ENCODE measurements around the gene KLHL36.

KLHL36 gene

DNA sequence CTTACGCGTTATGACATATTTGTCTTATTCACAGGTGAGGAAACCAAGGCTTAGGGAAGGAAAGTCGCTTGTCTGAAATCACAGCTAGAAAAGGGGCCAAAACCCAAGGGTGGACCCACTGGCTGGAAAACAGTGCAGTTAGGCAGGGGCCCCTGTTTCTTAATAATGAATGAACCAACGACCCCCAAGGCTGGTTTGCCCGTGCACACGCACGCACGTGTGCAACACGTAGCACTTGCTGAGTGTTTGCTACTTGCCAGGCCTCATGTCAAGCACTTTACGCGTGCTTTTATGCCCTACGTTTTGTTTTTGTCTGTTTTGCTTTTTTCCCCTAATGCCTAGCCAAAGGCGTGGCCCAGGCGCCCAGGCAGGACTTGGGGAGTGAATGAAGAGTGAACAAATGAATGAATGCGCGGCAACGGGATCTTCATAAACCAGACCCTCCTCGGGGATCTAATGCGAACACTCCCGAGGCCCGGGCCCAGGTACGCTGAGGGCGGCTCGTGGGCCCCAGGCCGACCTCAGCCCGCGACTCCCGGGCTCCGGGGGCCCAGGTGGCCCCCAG, 50.9 kb downstream of the KLHL36 start:
- no peak for TF ChIP-seq POLR2A (IDR thresholded peaks at IDR 0.05; ENCODE audit: low read depth, low read length)
- DNase-seq (ENCODE audit: insufficient read length, low spot score): no peak
- FAIRE-seq: no peak

DNA sequence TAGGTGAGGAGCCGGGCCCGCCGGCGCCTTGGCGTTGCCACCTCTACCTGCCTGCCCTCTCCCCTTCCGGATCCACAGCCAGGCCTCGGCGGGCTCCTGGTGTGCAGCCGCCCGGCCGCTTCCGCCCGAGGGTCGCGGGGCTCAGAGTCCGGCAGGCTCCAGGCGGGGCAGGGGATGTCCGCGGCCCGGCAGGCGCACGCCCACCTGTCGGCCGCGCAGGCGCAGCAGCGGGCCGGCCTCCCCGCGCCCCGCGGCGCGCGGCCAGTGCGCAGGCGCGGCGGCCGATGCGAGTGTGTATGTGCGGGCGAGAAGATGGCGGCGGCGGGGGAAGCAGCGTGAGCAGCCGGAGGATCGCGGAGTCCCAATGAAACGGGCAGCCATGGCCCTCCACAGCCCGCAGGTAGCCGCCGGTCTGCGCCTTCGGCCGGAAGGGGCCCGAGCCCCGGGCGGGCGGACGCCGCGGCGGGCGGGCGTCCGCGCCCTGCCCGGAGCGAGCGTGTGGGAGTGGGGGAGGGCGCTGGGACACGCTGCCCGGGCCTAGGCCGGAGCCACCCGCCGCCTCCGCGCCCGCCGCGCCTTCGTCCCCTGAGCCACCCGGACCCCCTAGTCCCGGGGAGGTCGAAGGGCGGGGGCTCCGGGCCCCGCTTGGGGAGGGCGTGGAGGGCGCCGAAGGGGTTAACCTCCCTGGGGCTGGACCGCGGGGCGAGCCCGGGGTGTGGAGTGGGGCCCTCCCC, 51.6 kb downstream of the KLHL36 start, which contains the start of gene USP10:
TSS of gene USP10 (plus strand) at position 289 of the 734 bp plus-strand sequence. CDS start at position 380, 91 bp downstream.
- DNase-seq (ENCODE audit: insufficient read length, low spot score): peak; percentile 95
- peak; percentile 84 for TF ChIP-seq POLR2A (IDR thresholded peaks at IDR 0.05; ENCODE audit: low read depth, low read length)
- no peak for FAIRE-seq

DNA sequence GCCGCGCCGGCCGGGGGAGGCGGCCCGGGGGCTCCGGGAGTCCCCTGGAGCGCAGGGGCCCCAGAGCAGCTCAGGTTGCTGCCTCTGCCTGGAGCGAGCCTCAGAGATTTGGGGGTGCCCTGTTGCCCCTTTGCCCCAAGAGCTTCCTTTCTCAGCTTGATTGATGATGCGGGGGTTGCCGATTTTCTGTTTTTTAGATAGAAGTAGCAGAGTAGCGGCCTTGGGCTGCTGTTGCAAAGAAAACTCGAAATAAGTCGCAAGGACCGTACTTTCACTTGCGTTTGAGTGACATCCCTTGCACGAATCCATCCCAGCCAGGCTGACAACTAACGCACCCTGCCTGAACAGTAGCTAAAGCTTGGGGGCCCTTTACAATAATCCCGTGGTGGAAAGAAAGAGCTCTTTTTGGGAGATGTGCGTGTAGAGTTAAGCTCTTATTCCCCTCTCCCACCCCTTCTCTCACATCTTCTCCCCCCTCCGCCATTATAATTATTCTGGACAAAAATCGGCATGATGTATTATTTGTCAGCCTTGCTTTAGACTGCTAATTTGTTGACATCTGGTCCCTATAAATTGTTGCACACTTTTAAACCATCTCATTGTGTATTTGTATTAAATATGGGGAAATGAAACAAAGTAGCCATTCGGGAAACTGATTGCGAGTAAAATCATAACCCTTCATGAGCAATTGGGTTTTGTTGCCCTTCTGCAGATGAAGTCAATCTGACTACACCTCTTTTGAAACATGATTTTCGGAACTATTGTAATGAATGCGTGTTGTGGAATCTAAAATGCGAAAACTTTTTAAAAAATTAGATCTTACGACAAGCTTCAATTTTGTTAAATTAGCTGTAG, 52.4 kb downstream of the KLHL36 start:
- no peak for TF ChIP-seq POLR2A (IDR thresholded peaks at IDR 0.05; ENCODE audit: low read depth, low read length)
- DNase-seq (ENCODE audit: insufficient read length, low spot score): no peak
- no peak for FAIRE-seq

DNA sequence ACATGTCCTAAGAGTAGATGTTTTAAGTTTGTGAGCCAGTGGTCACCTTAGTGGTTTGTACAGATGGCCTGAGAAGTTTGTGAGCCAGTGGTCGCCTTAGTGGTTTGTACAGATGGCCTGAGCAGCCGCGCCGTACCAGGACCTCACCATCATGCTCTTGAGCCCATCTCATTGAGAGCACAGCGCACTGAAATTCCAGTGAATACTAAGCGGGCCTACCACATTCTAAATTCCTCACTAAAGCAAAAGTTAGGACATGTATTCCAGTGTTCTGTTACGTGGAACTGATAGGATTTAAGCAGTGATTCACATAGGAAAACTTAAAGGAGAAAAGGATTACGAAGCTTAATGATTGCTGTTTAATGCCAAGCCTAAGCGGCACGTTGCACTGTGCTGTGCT, 55.4 kb downstream of the KLHL36 start:
- no peak for DNase-seq (ENCODE audit: insufficient read length, low spot score)
- FAIRE-seq: no peak
- no peak for TF ChIP-seq POLR2A (IDR thresholded peaks at IDR 0.05; ENCODE audit: low read depth, low read length)

DNA sequence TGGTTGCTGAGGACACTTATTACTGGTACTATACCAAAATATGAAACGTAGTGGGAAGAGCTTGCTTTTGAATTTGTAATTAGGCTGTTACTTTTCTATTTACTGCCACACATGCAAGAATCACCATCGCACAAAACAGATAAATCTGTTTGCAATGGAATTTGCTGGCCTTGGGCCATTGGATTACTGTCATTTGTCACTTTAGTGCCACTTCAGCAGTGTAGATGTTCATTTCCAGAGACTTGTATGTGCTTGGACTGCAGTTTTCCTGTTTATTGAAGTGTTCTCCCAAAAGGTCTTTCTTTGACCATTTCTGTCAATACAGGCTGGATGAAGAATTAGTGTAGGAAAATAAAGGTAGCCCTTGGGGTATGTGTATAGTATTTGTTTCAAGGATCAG, 55.9 kb downstream of the KLHL36 start:
- DNase-seq (ENCODE audit: insufficient read length, low spot score) (no peak), FAIRE-seq (no peak)
- no peak for TF ChIP-seq POLR2A (IDR thresholded peaks at IDR 0.05; ENCODE audit: low read depth, low read length)

DNA sequence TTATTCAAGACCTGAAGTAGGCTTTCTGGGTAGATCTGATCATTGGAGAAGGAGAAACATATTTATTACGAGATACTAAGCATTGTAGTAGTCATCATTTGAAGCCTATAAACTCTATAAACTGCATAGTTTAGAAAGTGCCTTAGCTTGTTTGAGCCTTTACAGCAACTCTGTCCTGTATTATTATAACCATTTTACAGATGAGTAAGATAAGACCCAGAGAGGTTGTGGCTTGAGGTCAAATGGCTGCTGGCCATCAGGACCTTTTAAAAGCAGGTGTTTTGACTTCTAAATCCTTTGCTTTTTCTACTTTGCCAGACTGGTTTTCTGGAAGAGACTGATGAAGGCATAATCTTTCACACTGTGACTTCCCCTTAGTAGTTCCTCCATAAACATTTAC, 58.5 kb downstream of the KLHL36 start:
- FAIRE-seq: no peak
- no peak for TF ChIP-seq POLR2A (IDR thresholded peaks at IDR 0.05; ENCODE audit: low read depth, low read length)
- no peak for DNase-seq (ENCODE audit: insufficient read length, low spot score)

DNA sequence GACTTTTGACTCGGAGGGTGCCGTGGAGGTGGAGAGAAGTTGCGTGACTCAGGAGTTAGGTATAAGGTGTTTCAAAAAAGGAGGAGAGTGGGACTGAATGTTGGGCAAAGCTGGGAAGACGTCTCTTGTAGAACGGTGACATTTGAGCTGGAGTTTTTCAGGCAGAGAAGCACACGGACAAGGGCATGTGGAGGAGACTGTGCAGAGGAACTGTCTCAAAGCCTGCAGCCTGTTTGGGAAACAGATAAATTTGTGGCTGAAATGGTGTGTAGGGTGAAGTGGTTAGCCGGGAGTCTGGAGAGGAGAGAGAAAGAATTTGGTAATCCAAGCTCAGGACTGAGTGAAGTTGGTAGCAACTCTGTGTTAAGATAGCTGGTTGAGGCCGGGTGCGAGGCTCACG, 61.3 kb downstream of the KLHL36 start:
- no peak for DNase-seq (ENCODE audit: insufficient read length, low spot score)

DNA sequence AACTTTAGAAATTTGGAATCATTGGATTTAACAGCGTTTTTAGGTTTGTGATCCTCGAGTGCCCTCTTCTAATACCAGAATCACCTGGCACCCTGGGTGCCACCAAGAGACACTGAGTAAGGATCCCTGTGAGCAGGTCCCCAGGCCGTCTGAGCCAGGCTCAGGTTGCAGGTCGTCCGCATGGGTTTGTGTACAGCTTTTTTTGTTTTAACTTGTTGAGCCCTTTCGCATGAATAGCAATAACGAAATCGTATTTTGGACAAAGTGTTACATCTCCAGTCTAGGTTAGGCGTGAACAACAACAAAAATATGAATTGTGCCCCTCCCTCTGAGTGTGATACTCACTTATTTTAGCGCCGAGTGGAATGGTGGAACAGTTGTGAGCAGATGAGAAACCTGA, 62.4 kb downstream of the KLHL36 start:
- FAIRE-seq: no peak
- no peak for DNase-seq (ENCODE audit: insufficient read length, low spot score)
- TF ChIP-seq POLR2A (IDR thresholded peaks at IDR 0.05; ENCODE audit: low read depth, low read length): no peak

More for the DNA sequence above, 61.3 kb downstream of the KLHL36 start:
- TF ChIP-seq POLR2A (IDR thresholded peaks at IDR 0.05; ENCODE audit: low read depth, low read length): no peak
- no peak for FAIRE-seq
